Measurements from ENCODE around the gene ARHGAP45. TPM values are rescaled to one million over a fixed set of nuclear protein-coding genes. Genes with fewer than 3 reads are reported as not detected.

ARHGAP45 gene
- total RNA-seq, 1 donor = 217 TPM

GRCh38 chr19:1098177-1099051 lies 31.4 kb downstream of the ARHGAP45 start:
- DNase-seq (ENCODE audit: low read depth in 2 of 3, low spot score in 2 of 3) = no peak

GRCh38 chr19:1101337-1101698 lies 34.4 kb downstream of the ARHGAP45 start:
- peak in 2 of 3 donors; percentile 60 to 79 for DNase-seq (ENCODE audit: low read depth in 2 of 3, low spot score in 2 of 3)

- DNase-seq (ENCODE audit: low read depth in 2 of 3, low spot score in 2 of 3) = no peak
Observed at GRCh38 chr19:1102407-1103131, 35.6 kb downstream of the ARHGAP45 start.

DNA sequence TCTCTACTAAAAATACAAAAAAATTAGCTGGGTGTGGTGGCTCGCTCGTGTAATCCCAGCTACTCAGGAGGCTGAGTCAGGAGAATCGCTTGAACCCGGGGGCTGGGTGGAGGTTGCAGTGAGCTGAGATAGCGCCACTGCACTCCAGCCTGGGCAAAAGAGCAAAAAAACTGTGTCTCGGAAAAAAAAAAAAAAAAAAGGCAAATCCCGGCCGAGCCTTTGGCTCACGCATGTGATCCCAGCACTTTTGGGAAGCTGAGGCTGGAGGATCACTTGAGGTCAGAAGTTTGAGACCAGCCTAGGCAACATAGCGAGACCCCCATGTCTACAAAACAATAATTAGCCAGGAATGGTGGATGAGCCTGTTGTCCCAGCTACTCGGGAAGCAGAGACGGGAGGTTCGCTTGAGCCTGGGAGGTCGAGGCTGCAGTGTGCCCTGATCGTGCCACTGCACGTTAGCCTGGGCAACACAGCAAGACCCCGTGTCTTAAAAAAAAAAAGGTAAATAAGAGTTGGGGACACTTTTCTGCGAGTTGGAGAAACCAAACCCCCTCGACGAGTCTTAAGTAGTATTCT lies 36.3 kb downstream of the ARHGAP45 start:
- no peak for DNase-seq (ENCODE audit: low read depth in 2 of 3, low spot score in 2 of 3)

DNA sequence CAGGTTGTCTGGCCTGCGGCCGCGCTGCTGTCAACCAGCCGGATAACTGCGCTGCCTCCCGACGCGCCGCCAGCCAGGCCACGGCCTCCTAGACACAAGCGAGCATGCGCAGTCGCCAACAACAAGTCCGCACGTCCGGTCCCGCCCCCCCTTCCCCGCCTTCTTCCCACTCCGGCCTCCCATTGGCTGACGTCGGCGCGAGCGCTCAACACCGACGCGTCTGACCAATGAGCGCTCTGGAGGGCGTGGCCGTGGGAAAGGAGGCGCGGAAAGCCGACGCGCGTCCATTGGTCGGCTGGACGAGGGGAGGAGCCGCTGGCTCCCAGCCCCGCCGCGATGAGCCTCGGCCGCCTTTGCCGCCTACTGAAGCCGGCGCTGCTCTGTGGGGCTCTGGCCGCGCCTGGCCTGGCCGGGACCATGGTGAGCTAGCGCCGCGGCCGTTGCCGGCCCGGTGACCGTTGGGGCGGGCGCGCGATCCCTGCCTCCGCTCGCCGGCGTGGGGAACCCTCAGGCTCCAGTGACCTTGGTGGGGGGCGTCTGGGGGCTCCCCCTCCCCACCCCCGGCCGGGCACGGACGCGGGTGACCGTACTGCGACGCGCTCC lies 36.8 kb downstream of the ARHGAP45 start, which contains the start of gene GPX4:
TSS of gene GPX4 (plus strand) at position 287 of the 603 bp plus-strand sequence. CDS start at position 337, 50 bp downstream.
- DNase-seq (ENCODE audit: low read depth in 2 of 3, low spot score in 2 of 3) = peak; percentile 100

GRCh38 chr19:1104311-1105007 lies 37.5 kb downstream of the ARHGAP45 start:
- DNase-seq (ENCODE audit: low read depth in 2 of 3, low spot score in 2 of 3) = peak in 2 of 3 donors; percentile 81 to 87

GRCh38 chr19:1105008-1105872 lies 38.3 kb downstream of the ARHGAP45 start:
- no peak for DNase-seq (ENCODE audit: low read depth in 2 of 3, low spot score in 2 of 3)

DNA sequence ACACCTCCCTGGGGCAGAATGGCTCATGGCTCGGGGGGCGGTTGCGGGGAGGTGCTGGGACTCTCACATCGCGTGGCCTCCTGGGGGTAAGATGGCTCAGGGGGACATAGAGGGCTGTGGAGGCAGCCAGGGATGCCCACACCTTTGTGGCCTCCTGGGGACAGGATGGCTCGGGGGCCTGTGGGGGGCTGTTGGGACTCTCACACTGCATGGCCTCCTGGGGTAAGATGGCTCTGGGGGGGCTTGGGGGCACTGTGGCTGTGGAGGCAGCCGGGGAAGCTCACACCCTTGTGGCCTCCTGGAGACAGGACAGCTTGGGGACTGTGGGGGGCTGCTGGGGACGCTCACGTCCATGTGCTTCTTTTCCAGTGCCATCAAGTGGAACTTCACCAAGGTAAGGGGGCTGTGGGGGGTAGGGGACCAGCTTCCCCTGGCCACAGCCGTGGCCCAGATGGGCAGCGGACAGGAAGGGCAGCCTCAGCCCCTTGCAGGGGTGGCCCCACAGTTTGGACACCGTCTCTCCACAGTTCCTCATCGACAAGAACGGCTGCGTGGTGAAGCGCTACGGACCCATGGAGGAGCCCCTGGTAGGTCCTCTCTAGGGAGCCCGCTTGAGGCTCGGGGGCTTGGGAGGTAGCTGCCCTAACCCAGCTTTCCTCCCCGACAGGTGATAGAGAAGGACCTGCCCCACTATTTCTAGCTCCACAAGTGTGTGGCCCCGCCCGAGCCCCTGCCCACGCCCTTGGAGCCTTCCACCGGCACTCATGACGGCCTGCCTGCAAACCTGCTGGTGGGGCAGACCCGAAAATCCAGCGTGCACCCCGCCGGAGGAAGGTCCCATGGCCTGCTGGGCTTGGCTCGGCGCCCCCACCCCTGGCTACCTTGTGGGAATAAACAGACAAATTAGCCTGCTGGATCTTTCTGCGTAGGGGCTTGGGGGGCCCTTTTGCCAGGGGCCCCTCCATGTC lies 39.2 kb downstream of the ARHGAP45 start:
- DNase-seq (ENCODE audit: low read depth in 2 of 3, low spot score in 2 of 3) = no peak

DNA sequence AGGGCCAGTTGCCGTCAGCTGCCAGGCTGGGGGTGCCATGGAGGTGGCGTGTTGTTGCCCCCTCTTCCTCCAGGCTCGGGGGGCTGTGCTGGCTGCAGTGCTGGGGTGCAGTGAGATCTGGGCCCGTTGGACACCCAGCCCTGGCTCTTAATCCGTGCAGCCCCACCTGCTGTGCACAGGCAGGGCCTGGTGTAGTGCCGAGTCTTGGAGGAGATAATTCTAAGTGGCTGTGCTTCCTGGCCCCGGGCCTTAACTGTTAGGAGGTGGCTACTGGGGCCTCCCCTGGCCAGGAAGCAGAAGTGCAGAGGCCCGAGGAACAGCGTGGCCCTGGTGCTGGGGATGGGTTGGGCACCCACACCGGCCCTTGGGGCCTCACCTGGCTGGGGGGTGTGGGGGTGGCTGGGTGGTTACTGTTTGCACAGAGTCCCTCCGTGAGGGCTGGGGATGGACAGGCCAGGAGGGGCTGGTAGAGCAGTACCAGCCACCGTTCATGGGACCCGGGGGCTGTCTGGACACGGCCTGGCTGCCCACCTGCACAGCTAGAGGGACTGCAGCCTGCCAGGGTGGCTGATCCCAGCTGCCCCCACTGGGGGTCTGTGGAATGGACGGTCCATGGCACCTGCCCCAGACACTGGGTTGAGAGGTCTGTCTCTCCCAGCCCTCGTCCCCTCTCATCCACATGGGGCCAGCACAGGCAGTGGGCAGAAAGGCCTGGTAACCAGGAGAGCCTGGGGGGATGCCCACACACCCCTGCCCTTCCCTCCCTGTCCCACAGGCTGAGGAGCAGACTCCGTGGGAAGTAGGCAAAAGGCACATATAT lies 40.1 kb downstream of the ARHGAP45 start:
- no peak for DNase-seq (ENCODE audit: low read depth in 2 of 3, low spot score in 2 of 3)

- no peak for DNase-seq (ENCODE audit: low read depth in 2 of 3, low spot score in 2 of 3)
Observed at GRCh38 chr19:1107661-1108261, 40.8 kb downstream of the ARHGAP45 start.

DNA sequence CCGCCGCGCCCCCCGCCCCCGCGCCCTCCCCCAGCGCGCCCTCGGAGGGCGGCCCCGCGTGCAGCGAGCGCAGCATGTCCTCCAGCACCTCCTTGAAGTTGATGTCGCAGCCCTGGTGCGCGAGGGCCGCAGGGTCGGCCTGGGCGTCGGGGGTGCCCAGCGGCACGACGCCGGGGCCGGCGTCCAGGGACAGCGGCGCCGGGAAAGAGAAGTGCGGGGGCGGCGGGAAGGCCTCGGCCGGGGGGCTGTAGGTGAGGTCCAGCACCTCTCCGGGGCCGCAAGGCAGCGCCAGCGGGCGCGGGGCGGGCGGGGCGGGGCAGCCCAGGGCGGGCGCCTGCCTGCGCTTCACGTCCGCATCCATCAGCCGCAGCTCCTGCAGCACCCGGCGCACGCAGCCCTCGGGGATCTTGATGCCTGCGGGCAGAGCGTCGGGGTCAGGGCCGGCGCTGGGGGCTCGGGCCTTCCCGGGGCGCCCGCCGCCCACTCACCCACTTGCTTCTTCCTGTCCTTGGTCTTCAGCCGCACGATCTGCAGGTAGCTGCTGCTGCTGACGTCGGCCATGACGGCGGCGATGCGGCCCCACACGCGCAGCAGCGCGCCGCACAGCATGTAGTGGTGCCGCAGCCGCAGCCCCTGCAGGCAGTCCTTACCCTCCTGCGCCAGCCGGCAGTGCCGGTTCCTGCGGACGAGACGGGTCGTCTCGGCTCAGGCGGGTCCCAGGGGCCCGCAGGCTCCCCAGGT lies 41.5 kb downstream of the ARHGAP45 start:
- DNase-seq (ENCODE audit: low read depth in 2 of 3, low spot score in 2 of 3) = no peak

- DNase-seq (ENCODE audit: low read depth in 2 of 3, low spot score in 2 of 3) = no peak
Observed at GRCh38 chr19:1109032-1109551, 42.1 kb downstream of the ARHGAP45 start.

DNA sequence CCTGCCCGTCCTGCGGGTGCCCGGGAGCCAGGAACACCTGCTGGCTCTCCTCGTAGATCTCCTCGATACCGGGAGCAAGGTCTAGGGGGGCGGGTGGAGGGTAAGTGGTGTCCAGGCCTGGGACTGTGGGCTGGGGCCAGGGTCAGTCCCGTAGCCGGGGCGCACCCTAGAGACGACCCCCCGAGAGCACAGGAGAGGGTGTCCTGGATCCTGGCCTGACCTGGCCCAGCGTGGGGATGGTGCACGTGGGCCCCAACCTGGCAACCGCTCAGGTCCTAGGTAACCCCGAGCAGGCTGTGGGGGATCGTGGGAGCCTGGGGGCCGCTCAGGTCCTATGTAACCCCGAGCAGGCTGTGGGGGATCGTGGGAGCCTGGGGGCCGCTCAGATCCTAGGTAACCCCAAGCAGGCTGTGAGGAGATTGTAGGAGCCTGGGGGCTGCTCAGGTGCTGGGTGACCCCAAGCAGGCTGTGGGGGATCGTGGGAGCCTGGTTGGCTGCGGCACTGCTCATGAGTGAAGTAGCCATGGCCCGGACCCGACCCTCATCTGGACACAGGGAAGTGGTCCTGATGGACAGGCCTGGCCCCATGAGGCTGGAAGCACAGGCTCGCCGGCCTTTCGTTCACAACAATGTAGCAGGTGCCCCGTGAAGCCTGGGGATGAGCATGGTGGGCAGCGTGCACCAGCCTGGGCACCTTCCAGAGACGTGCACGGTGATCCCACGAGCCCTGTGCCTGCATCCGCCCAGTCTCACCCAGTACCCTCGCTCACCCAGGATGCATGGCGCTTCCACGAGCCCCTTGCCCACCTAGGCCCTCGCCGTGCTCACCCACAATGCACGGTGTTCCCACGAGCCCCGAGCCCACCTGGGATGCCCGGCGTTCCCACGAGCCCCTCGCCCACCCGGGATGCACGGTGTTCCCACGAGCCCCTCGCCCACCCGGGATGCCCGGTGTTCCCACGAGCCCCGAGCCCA lies 43.0 kb downstream of the ARHGAP45 start:
- DNase-seq (ENCODE audit: low read depth in 2 of 3, low spot score in 2 of 3) = no peak

- DNase-seq (ENCODE audit: low read depth in 2 of 3, low spot score in 2 of 3) = no peak
Observed at GRCh38 chr19:1110809-1111640, 44.1 kb downstream of the ARHGAP45 start.
